Brain microvascular endothelial cell (primary cell): ENCODE results near the gene EPHA10.

Experiments used
- DNase-seq: peaks from one replicate; pipeline ENCODE4 v3.0.0-alpha.2; 2020
- H3K27ac ChIP-seq: fragments of 250-450 bp; sonication (Bioruptor Pico); 2 replicates; pipeline ENCODE4 v1.5.1; 2020; ENCODE audit warnings: mild to moderate bottlenecking, moderate library complexity
- H3K27me3 ChIP-seq: fragments of 250-450 bp; sonication (Bioruptor Pico); replicated peaks from 2 replicates; pipeline ENCODE4 v1.5.1; 2020; ENCODE audit warnings: mild to moderate bottlenecking
- H3K36me3 ChIP-seq: fragments of 250-450 bp; sonication (Bioruptor Pico); replicated peaks from 2 replicates; pipeline ENCODE4 v1.5.1; 2020; ENCODE audit warnings: mild to moderate bottlenecking
- H3K4me3 ChIP-seq: 2 replicates; pipeline ENCODE4 v1.5.1; 2011; ENCODE audit warnings: low read depth, mild to moderate bottlenecking, control low read depth, low read length, moderate library complexity
- in situ Hi-C: cut with HindIII; loops from 2 replicates; pipeline ENCODE4 v1.10.0; 2017; ENCODE audit warnings: low sequenced_read_pairs, low pct_ligation_motif_present
- TF ChIP-seq, protein P1 (sequence below): IDR thresholded peaks from 2 replicates; pipeline ENCODE4 v1.5.1; 2011; ENCODE audit warnings: low read depth, mild to moderate bottlenecking, moderate library complexity, low read length, control low read depth, inconsistent platforms; ENCODE audit errors: missing control alignments

The EPHA10 gene

DNA sequence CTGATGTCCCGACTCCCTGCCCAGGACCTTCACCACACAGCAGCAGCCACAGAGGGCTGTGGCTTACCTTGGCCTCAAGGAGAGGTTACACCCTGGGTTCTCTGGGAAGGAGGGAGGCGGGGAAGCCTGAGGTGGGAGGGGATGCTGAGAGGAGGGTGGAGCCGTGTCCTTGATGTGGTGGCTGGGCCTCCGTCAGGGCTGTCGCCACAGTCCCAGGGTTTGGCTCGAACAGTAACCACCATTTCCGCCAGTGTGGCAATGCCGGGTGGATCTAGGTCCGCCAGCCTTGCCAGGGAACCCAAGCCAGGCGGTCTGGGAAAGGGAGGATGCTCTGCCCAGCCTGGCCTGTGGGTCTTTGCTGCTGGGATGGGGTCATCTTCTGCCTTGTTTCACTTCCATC, 91.0 kb downstream of the EPHA10 start:
- in situ Hi-C loops, result no loop called here
- TF ChIP-seq, protein P1, sequence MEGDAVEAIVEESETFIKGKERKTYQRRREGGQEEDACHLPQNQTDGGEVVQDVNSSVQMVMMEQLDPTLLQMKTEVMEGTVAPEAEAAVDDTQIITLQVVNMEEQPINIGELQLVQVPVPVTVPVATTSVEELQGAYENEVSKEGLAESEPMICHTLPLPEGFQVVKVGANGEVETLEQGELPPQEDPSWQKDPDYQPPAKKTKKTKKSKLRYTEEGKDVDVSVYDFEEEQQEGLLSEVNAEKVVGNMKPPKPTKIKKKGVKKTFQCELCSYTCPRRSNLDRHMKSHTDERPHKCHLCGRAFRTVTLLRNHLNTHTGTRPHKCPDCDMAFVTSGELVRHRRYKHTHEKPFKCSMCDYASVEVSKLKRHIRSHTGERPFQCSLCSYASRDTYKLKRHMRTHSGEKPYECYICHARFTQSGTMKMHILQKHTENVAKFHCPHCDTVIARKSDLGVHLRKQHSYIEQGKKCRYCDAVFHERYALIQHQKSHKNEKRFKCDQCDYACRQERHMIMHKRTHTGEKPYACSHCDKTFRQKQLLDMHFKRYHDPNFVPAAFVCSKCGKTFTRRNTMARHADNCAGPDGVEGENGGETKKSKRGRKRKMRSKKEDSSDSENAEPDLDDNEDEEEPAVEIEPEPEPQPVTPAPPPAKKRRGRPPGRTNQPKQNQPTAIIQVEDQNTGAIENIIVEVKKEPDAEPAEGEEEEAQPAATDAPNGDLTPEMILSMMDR, result no peak
- no peak overlapping the region for H3K27ac ChIP-seq
- H3K36me3 ChIP-seq, result no peaks in the 10 kb centered on the region
- H3K4me3 ChIP-seq, result no peak overlapping the region
- no peaks in the 10 kb centered on the region for H3K27me3 ChIP-seq
- DNase-seq, result no peak

DNA sequence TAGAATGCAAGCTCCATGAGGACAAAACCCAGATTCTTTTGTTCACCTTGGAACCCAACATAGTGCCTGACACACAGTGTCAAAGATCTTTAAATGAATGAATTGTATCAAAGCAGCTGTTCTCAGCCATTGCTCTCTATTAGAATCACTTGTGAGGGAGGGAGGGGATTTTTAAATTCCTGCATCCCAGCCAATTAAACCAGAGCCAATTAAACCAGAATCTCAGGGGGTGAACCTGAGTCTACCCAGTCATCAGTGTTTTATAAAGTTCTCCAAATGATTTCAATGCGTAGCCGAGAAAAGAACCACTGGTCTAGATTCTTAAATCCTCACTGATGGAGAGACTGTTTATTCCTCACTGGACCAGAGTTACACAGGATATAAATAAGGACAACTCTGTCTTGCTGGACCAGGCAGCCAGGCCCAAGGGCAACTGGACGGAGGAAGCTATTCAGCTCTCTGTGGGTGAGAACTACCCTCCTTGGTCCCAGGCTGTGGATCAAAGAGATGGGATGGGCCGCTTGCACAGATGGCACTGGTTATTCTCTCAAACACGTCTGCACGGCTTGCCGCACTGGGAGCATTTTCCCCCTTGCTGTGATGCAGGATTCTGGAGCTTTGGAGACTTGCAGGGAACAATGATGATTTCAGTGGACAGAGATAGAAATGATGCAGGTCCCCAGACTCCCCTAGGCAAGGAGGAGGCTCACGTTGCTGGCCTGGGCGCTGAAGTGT, 92.6 kb downstream of the EPHA10 start:
- Histone ChIP-seq H3K4me3 (no peak overlapping the region), H3K27me3 (peaks cover 7% of the 10 kb centered on the region), H3K36me3 (no peaks in the 10 kb centered on the region), H3K27ac (no peak overlapping the region)
- no peak for DNase-seq
- TF ChIP-seq, protein P1, result no peak
- in situ Hi-C loops, result no loop called here

DNA sequence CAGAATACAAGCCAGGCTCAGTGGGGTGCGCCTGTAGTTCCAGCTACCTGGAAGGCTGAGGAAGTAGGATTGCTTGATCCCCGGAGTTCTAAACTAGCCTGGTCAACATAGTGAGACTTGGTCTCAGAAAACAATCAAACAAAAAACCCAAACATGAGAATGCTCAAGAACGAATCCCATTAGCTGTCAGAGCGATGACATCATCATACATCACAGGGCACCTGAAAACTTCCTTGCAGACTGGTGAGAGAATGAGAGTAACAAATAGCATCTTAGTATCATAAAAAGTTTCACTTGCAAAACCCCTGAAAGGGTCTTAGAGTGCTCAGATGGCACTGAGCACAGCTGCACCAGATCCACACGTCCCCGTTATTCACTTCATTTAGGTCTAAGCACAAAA, 93.7 kb downstream of the EPHA10 start:
- Histone ChIP-seq H3K27me3 (peaks cover 13% of the 10 kb centered on the region), H3K27ac (no peak overlapping the region), H3K4me3 (no peak overlapping the region), H3K36me3 (no peaks in the 10 kb centered on the region)
- no peak for DNase-seq
- in situ Hi-C loops, result no loop called here
- TF ChIP-seq, protein P1, result no peak

DNA sequence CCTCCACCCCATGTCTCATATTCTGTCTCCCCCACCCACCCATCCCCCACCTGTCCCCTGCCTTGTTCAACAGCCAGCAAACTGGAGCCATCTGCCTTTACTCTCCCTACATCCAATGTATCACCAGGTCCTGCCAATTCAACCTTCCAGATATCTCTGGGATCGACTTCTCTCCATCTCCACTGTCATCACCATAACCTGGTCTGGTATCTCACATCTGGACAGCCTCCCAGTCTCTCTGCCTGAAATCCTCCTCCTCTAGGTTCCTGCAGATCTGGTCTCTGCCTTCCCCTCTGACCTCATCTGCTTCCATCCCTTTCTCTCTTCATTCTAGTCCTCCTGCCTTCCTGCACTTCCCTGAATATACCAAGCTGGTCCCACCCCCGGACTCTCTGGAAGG, 94.8 kb downstream of the EPHA10 start:
- in situ Hi-C loops, result no loop called here
- TF ChIP-seq, protein P1, result no peak
- peaks cover 14% of the 10 kb centered on the region for H3K27me3 ChIP-seq

DNA sequence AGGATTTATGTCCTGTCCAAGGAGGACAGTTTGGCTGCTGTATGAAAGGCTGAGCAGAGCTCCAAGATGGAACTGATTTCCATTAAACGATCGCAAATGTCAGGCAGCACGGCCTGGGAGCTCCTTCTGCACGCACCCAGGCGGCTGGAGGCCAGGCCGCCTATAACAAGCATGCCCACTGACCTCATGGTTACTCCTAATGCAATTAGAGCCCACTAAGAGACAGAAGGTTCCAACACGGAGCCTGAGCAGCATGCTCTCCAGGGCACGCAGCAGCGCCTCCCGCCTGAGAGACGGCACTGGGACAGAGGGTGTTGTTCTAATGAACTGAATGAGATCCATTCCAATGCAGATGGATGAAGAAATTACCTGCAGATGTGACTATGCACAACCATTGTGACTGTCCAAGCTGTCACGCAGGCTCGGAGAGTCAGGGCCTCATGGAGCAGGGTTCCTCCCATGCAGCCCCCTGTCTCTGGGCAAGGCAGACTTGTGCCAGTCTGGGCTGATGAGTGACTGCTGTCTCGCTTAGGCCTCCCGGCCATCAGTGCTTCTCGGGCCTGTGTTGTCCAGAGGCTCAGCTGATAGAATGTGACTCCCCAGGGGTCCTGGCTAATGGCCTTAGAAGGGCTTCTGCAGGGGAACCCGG, 97.8 kb downstream of the EPHA10 start:
- in situ Hi-C loops, result no loop called here
- TF ChIP-seq, protein P1, result no peak
- DNase-seq, result no peak
- Histone ChIP-seq H3K27me3 (peaks cover 17% of the 10 kb centered on the region), H3K36me3 (no peaks in the 10 kb centered on the region), H3K27ac (no peak overlapping the region), H3K4me3 (no peak overlapping the region)

More for the DNA sequence above, 94.8 kb downstream of the EPHA10 start:
- Histone ChIP-seq H3K27ac (no peak overlapping the region), H3K4me3 (no peak overlapping the region), H3K36me3 (no peaks in the 10 kb centered on the region)
- no peak for DNase-seq
